GM18907 (cell line): ENCODE results near the gene ADGB.
"Not testable (repeated sequence)": the region's sequence is repeated elsewhere in the genome, so short reads cannot be mapped to it uniquely, and the experiment has no call there.

ENCODE experiments used
- ATAC-seq: cut with Tn5 transposase; IDR thresholded peaks from one replicate; pipeline ENCODE4 v1.9.1; 2021; ENCODE audit warnings: mild to moderate bottlenecking, moderate library complexity; ENCODE audit not compliant: unreplicated experiment

The ADGB gene

DNA sequence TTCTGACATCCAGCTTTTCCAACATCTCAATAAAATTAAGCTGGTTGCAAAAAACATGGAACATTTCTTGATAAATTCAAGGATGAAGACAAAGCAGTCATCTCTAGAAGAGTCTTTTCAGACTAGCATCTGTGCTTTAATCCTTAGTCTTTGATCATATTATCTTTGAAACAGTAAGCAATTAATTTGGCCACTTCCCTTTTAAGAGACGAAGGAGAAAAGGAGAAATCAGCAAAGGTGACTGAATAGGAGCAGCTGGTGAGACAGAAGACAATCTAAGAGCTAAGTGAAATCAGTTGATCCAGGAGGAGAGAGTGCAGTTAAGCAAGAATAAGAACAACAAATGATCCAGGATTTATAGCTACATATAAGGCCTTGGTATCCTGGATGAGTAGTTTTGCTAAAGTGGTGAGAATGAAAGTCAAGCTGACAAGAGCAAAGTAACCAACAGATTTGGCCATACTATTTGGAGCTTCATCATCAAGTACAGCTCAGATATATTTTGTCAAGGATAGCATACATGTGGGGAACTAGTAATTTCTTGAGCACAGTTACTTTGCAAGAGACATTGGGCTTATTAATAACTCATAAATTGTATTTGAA, 215.5 kb downstream of the ADGB start:
- ATAC-seq = no peak

DNA sequence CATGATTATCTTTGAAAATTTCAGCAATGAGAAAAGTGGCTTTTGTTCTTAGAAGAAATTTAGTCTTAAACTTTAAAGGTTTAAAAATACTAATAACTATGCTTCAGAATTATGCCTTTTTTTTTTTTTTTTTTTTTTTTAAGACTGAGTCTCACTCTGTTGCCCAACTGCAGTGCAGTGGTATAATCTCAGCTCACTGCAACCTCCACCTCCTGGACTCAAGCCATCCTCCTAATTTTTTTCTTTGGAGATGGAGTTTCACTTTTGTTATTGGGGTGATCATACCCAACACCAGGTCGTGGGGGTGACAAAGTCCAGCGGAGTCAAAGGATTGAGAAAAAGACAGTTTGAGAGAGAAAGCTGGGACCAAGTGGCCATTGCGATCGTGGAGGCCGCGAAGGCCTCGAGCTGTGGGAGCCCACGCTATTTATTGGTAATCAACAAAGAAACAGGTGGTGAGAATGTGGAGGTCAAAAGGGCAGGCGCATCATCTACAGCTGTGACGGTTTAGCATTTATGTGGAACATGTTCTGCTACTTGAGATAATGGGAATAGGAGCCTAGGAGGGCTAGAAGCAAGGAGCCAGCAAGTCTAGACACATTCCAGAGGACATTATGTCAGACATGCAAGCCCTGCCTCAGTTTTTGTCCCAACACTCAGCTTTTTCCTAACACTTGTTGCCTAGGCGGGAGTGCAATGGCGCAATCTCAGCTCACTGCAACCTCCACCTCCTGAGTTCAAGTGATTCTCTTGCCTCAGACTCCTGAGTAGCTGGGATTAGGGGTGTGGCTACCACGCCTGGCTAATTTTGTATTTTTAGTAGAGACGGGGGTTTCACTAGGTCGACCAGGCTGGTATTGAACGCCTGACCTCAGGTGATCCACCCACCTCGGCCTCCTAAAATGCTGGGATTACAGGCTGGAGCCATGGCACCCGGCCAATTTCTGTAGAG, 217.0 kb downstream of the ADGB start:
- ATAC-seq = not testable (repeated sequence)

DNA sequence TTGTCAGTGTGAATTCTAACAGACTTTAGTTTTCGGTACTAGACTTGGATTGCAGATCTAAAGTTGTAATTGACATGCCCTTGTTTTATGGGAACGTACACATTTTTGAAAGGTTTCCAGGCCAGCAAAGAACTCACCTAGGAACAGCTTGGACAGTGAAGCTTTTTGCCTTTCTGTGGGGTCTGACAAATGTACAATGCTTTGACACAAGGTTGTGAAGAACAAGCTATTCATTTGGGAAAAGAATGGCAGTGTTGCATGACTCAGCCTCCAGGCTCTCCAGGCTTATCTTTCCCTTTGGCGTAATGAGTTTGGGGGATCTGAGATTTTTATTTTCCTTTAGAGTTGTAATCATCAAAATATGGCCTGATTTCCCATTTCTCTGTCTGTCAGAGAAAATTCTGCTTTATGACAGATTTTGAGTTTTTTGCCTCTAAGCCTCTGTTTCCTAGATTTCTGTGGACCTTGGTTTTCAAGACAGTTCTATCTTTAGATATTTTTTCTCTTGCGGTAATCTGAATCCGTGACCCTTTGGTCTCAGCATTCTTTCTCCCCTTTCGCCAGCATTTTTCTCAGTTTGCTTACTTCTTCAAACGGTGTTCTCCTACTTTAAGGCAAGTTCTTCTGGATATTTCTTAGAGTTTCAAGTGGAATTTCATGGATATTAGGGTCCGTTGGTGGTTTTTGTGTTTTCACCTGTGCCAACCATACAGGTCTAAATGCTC, 221.0 kb downstream of the ADGB start:
- ATAC-seq = no peak

DNA sequence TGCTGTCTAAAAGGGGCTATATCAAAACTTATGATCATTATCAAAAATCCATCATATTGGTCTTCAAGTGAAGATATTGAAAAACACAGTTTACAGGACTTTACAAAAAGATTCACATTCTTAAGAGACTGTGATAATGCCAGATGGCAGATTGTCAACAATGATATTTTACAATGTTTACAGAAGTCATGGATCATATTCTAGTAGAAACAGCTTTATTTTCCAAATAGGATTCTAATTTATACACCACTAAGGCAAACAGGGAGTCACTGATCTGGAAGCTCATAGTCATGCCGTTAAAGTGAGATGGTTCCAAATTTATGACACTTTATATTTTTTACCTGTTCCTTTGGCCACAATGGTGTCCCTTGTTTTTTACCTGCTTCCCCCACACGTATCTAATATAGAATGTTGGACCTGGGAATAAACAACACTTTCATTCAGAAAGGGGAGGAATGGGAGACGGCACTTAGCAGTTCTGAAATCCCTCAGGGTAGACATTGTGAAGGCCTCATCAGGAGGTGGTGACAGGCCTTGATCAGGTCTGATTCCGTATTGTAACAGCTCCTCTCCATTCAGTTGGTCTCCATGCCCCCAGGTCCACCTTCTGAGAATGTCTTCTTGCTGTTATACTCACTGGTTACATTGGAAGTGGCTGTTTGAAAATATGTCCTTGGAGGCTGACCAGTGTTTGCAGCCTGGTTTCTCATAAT, 228.6 kb downstream of the ADGB start:
- no peak for ATAC-seq

DNA sequence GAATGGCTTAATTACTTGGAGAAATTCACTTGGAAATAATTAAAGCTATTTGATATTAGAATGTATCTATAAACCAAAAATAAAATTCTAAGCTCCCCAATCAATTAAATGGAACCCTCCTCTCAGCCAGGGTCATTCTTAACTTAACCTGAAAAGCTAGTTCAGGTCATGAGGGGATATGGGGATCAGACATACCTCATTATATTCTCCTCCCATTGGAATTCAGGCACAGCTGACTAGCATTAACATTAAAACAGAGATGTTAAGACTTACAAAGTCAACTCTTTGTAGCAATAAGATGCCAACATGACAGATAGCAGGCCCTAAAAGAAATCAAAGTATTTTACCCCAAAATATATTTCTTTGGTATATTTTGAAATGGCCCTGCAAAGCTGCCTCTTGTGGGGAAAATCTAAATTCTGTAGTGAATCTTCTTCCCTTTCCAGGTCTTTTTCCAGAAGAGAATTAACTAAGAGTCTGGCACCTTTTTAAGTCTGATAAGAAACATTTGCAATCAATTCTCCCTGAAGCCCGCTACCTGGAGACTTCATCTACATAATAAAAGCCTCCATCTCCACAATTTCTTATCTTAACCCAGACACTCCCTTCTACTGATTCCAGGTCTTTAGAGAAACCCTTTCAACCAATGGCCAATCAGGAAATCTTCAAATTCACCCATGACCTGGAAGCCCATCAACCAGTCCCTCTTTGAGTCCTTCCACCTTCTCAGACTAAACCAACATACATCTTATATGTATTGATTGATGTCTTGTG, 231.2 kb downstream of the ADGB start:
- no peak for ATAC-seq

DNA sequence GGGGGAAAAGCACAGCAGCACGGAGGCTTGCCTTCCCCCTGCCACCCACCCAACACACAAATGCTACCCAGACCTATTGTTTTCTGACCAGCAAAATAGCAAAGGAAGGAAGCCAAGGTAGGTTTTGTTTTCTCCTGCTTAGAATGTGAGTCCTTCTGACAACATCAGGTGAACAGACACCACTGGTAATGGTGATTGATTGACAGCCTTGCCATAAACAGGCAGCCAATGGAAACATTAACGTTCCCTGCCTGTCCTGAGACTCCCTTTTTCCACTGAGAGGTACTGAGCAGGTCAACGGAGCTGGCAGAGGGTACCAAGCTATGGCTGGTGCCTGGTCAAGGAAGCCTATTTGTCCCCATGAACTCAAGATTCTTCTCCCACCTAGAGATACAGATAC, 234.4 kb downstream of the ADGB start:
- no peak for ATAC-seq

DNA sequence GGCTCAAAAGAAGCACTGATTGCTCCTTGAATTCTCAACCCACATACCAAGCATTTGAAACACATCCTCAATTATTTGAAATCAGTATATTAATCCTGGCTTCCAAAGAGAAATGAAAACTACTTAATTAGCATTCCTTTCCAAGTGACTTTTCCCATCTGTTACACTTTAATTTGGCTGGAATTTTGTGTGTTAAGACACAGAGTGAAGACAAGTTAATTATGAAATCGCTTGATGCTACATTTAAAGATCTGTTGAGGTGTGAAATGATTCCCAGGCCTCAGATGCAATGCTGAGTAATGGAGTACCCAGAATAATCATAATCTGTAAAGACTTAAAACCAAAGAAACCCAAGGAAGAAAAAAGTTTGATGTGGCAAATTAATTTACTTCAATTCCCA, 241.4 kb downstream of the ADGB start:
- ATAC-seq = no peak

DNA sequence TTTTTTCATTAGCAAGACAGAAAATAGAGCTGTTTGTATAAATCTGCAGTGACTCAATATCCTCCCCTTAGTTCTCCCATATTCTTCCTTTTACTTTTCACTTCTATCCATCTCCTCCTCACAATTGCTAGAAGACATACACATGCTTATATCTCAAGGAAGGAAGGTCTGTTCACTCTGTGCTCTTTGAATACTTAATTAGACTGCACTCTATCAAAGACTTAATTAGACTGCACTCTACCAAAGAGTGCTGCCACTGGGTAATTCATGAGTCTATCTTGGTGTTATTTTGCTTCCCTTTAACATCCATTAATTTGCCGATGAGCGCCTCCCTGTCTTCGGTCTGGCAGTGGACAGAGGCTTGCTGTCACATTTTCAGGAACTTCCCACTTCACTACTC, 241.9 kb downstream of the ADGB start:
- ATAC-seq = no peak

DNA sequence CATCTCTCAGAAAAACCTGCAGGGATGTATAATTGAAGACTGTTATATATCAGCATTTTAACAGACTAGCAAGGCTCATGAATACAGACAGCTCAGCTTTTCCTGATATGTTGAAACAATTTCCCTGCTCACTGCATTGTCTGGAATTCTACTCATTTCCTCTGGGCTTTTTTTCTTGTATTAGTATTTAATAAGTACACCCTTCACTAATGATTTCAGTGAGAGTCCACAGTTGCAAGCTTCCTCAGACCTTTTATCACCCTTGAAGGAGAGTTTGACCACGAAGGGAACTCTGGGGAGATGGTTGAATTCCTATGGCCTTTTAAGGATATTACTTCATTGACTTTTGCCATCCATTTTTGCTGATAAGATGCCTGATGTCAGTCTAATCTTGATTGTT, 248.7 kb downstream of the ADGB start:
- ATAC-seq = no peak

DNA sequence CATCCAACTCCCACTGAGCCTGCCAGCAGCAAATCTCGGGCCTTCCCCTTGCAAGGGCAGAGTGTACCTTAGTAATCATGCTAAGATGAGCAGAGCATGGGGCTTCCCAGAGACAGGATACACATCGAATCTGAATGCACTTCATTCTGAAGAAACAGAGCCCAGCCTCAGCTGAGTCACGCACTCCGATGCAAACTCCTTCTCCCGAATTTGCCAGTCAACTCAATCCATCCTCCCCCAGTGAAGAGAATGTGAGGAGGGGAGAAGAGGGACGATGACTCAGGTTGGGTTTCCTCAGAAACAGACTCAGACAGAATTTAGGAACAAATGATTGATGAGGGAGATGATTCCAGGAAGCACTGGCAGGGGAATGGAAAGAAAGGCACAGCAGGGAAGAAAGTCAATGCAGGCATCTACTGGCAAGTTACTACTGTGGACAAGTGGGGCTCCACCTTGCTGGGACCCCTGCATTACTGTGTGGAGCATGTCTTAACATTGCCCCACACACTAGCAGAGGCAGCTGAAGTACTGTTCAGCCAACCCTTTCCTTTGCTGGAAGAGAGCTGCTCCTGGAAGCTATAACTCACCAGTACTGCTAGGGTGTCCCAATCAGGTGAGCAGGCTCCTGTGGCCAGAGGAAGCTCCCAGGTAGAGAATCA, 251.6 kb downstream of the ADGB start:
- ATAC-seq = peak; percentile 62

DNA sequence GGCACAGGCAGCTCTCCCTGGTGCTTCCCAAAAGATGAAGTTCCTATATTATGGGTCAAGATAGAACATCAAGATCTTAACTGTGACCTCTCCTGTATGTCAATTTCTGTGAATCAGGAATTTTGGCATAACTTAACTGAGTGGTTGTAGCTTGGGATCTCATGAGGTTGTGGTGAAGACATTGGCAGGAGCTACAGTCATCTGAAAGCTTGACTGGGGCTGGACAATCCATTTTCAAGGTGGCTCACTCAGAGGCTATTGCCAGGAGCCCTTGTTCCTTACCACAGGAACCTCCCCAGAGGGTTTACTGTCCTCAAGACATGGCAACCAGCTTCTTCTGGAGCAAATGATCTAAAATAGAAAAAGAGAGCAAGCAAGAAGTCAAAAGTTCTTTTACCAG, 252.2 kb downstream of the ADGB start:
- no peak for ATAC-seq

DNA sequence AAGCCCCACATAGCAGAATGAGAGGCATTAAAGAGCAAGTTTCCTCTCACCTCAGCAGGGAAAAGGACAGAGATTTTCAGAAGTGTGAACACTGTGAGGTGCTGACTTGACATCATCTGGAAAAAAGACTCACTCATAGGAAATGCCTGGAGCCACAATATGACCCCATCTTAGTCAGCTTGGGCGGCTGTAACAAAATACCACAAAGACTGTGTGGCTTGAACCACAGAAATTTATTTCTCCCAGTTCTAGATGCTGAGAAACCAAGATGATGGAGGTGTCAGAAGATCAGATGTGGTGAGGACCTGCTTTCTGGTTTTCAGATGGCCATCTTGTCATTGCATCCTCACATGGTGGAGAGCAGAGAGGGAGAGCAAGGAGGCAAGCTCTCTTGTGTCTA, 253.1 kb downstream of the ADGB start:
- ATAC-seq = no peak

DNA sequence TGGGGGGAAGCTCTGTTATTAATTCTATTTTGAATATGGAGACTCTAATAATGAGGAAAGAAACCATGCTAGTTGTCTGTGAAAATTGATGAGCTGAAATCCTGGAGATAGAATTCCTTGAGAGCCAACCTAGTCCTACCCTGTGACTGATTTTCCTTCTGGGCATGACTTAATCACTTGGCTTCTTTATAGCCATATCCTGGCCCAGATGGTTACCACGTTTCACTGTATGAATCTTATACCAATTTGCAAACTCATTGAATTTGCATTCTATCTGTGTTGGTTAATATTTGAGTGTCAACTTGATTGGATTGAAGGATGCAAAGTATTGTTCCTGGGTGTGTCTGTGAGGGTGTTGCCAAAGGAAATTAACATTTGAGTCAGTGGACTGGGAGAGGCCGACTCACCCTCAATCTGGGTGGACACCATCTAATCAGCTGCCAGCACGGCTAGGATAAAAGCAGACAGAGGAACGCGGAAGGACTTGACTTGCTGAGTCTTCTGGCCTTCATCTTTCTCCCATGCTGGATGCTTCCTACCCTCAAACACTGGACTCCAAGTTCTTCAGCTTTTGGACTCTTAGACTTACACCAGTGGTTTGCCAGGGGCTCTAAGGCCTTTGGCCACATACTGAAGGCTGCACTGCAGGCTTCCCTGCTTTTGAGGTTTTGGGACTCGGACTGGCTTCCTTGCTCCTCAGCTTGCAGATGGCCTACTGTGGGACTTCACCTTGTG, 255.9 kb downstream of the ADGB start:
- not testable (repeated sequence) for ATAC-seq

DNA sequence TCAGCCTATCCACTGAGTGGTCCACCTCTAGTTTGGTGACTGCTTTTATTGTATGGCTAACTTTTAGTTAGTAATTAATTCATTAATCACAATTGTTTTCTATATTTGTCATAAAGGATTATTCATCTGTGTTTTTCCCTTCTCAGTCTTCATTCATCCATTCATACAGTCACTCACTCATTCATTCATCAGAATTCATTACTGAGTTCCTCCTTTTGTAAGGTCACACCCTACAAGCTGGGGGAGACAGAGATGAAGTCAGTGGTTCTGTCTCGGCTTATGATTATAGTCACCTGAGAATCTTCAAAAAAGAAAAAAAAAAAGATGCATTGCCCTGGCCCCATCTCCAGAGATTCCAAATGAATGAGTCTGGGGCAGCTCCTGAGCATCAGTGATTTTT, 257.1 kb downstream of the ADGB start:
- peak; percentile 24 for ATAC-seq

DNA sequence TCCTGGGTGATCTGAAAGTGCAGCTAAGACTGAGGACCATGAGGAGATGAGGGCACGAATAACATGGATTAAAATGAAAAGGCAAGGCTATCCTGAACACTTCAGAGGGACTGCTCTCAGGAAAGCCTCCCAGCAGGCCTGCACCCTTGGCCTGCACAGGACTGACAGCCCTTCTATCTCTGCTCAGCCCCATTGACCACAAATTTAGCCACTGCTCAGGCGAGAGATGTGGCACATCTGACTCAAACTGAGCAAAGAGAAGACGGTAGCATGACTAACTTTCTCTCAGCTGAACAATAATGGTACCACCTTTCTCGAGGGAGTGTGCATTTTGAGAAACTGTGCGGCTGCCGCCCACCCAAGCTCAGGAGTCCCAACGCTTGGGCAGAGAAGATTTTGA, 257.5 kb downstream of the ADGB start:
- ATAC-seq = peak; percentile 71

DNA sequence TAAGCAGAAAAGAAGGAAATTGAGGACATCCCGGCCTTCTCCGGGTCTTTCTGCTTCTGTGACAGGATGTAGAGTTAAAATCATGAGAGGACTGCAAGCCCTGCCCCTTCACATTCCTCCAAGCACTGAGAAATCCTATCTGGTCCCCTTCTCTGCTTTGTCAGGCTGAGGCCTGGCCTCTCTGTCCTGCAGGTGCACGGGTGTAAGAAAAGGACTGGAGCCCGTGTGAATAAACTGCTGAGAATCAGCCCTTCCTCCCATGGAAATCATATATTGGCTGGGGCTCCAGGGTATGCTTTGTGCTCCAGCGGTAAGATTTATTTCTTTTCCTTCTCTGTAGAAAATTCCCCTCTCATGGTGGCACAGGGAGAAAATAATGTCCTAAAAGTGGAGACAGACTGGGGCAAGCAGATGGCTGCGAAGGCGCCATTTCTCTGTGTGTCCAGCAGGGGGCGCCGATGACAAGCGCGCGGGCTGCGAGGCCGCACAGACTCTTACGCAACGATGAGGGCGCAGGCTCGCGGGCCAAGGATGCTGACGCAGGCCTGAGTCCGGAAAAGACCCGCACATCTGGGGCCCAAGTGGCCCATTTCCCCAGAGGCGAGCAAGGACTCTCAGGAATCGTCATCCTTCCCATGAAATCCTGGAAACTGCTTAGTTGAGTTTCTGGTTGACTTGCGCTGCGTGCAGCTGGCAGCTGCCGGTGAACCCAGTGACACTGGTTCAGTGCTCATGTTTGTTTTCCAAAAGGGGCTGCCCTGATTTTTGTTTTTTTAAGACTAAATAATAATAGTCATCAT, 258.6 kb downstream of the ADGB start:
- peak; percentile 94 for ATAC-seq

DNA sequence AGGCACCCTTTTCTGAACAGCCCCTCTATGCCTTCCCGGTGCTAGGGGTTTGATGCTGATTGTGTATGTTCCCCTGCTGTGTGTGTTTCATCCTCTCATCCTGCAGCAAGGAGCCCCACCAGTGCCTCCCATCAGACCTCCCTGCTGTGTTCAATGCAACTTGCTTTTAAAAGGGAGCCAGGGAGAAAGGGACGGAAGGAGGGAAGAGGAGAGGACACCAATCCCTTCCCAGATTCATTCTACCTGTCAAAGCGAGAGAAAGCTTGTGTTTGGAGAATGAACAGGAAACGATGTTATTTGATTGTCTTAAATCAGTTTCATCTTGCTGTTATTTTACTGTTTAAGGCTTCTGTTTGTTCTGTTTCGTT, 259.2 kb downstream of the ADGB start:
- peak; percentile 26 for ATAC-seq

DNA sequence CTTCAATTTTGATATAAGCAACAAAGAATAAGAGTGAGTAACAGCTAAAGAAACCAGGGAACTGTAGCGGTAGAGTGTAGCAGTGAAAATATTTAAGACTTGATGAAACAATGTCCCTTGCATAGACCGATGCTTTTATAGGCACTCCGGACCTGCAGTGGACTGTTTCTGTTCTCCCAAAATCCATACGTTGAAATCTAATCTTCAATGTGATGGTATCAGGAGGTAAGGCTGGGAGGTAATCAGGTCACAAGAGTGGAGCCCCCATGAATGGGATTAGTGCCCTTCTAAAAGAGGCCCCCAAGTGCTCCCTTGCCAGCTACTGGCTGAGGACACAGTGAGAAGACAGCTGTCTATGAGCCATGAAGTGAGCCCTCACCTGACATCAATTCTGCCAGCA, 260.4 kb downstream of the ADGB start:
- ATAC-seq = no peak
